Upper lobe of right lung (tissue), 1 donor: ENCODE data around the gene PIWIL1. TPM values are rescaled to one million over a fixed set of nuclear protein-coding genes. Genes with fewer than 3 reads are reported as not detected.

Experiments
- ATAC-seq: fragments of 200-7000 bp; cut with Tn5 transposase; one replicate; pipeline ENCODE4 v1.9.1; 2020; ENCODE audit warnings: mild to moderate bottlenecking, moderate library complexity
- DNase-seq: peaks from one replicate; pipeline ENCODE4 v3.0.0-alpha.2; 2020
- H3K27ac ChIP-seq: fragments of 200-600 bp; one replicate; pipeline ENCODE4 v1.8.0; 2022
- H3K27me3 ChIP-seq: fragments of 200-600 bp; one replicate; pipeline ENCODE4 v1.8.0; 2022; ENCODE audit warnings: mild to moderate bottlenecking
- H3K36me3 ChIP-seq: fragments of 200-600 bp; one replicate; pipeline ENCODE4 v1.8.0; 2022
- H3K4me1 ChIP-seq: fragments of 200-600 bp; one replicate; pipeline ENCODE4 v1.8.0; 2022
- H3K4me3 ChIP-seq: fragments of 200-600 bp; one replicate; pipeline ENCODE4 v1.8.0; 2022; ENCODE audit warnings: mild to moderate bottlenecking
- H3K9me3 ChIP-seq: fragments of 200-600 bp; one replicate; pipeline ENCODE4 v1.8.0; 2022
- intact Hi-C: fragments of 100-400 bp; cut with DNase I; formaldehyde crosslinking; loops from one replicate; pipeline ENCODE4 v1.11.0; 2022
- total RNA-seq: library from RNA; stranded (reverse); fragmentation: NEBNext Ultra II Directional; extraction: Animal tissue kit (Norgen Biotek cat#: 25700); gene quantifications from one replicate; pipeline ENCODE4 v1.2.1, GENCODE V29; 2021
- TF ChIP-seq, protein P1 (sequence below): fragments of 200-600 bp; IDR thresholded peaks from one replicate; pipeline ENCODE4 v1.8.0; 2022; ENCODE audit warnings: antibody characterized with exemption
- donor health status: DM: no; HTN: yes; CAD: no; lungs with severe emphysema.

The PIWIL1 gene
- total RNA-seq, 1 donor from 2014 or later, result not detected

GRCh38 chr12:130331146-130331545 is 6.5 kb upstream of the PIWIL1 start:
- intact Hi-C loops, result loop anchor here (5.0 kb wide), 1 partner anchor 284 kb away; no protein-coding TSS in a partner anchor
- TF ChIP-seq, protein P1, sequence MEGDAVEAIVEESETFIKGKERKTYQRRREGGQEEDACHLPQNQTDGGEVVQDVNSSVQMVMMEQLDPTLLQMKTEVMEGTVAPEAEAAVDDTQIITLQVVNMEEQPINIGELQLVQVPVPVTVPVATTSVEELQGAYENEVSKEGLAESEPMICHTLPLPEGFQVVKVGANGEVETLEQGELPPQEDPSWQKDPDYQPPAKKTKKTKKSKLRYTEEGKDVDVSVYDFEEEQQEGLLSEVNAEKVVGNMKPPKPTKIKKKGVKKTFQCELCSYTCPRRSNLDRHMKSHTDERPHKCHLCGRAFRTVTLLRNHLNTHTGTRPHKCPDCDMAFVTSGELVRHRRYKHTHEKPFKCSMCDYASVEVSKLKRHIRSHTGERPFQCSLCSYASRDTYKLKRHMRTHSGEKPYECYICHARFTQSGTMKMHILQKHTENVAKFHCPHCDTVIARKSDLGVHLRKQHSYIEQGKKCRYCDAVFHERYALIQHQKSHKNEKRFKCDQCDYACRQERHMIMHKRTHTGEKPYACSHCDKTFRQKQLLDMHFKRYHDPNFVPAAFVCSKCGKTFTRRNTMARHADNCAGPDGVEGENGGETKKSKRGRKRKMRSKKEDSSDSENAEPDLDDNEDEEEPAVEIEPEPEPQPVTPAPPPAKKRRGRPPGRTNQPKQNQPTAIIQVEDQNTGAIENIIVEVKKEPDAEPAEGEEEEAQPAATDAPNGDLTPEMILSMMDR, result no peak
- H3K27me3 ChIP-seq, result peaks cover 20% of the 10 kb centered on the region
- ATAC-seq (no peak), DNase-seq (no peak)
- no peak overlapping the region for H3K27ac ChIP-seq
- H3K36me3 ChIP-seq, result no peaks in the 10 kb centered on the region
- H3K9me3 ChIP-seq, result no peaks in the 10 kb centered on the region
- H3K4me1 ChIP-seq, result no peaks in the 10 kb centered on the region
- H3K4me3 ChIP-seq, result no peak overlapping the region

DNA sequence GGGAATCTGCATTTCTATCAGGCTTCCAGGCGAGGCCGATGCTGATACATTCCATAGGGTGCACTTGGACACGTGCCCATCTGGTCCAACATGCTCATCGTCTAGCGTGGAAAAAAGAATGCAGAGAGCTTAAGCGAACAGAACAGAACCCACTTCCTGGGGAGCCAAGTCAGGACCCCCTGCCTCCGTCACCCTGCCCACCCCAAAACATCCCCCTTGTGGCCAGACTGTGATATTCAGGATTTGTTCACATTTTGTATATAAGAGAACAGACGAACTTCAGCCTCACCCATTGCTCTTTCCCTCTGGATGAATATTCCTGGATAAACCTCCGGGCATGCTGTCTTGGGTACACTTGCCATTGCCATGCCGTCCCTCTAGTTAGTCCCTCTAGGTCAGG is 4.3 kb upstream of the PIWIL1 start:
- no peaks in the 10 kb centered on the region for H3K4me1 ChIP-seq
- no peak for DNase-seq
- no peaks in the 10 kb centered on the region for H3K9me3 ChIP-seq
- intact Hi-C loops, result loop anchor here (5.0 kb wide), 1 partner anchor 286 kb away; no protein-coding TSS in a partner anchor
- no peak overlapping the region for H3K4me3 ChIP-seq
- no peak overlapping the region for H3K27ac ChIP-seq
- no peak for ATAC-seq
- TF ChIP-seq, protein P1, result no peak
- H3K27me3 ChIP-seq, result peaks cover 14% of the 10 kb centered on the region
- H3K36me3 ChIP-seq, result no peaks in the 10 kb centered on the region

GRCh38 chr12:130334399-130334798 is 3.3 kb upstream of the PIWIL1 start:
- Histone ChIP-seq H3K36me3 (no peaks in the 10 kb centered on the region), H3K27me3 (peaks cover 22% of the 10 kb centered on the region), H3K27ac (no peak overlapping the region), H3K4me3 (no peak overlapping the region), H3K4me1 (peaks cover 3% of the 10 kb centered on the region), H3K9me3 (no peaks in the 10 kb centered on the region)
- intact Hi-C loops, result loop anchor here (5.0 kb wide), 1 partner anchor 287 kb away; no protein-coding TSS in a partner anchor
- no peak for ATAC-seq
- TF ChIP-seq, protein P1, result no peak
- DNase-seq, result no peak

DNA sequence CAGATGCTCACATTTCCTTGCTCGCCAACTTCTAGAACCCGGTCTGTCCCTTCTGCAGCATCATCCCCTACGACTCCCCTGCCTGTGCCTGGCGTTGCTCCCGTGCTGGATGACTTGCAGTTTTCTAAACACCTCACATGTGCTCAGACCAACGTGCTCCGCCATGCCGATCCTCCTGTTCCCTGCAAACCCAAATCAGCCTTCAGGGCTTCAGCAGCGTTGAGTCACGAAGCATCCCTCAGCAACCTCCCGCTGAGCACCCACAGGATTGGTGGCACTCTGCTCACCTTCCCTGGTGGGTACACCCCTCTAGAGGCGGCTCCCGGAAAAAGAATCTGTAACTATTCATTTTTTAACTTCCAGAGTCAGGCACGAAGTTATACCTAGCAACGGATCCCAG is 2.8 kb upstream of the PIWIL1 start:
- peaks cover 27% of the 10 kb centered on the region for H3K27me3 ChIP-seq
- no peak for ATAC-seq
- no peaks in the 10 kb centered on the region for H3K36me3 ChIP-seq
- H3K9me3 ChIP-seq, result no peaks in the 10 kb centered on the region
- no peak for DNase-seq
- TF ChIP-seq, protein P1, result no peak
- intact Hi-C loops, result loop anchor here (5.0 kb wide), 1 partner anchor 288 kb away; no protein-coding TSS in a partner anchor
- H3K4me3 ChIP-seq, result no peak overlapping the region
- peaks cover 8% of the 10 kb centered on the region for H3K4me1 ChIP-seq
- no peak overlapping the region for H3K27ac ChIP-seq

DNA sequence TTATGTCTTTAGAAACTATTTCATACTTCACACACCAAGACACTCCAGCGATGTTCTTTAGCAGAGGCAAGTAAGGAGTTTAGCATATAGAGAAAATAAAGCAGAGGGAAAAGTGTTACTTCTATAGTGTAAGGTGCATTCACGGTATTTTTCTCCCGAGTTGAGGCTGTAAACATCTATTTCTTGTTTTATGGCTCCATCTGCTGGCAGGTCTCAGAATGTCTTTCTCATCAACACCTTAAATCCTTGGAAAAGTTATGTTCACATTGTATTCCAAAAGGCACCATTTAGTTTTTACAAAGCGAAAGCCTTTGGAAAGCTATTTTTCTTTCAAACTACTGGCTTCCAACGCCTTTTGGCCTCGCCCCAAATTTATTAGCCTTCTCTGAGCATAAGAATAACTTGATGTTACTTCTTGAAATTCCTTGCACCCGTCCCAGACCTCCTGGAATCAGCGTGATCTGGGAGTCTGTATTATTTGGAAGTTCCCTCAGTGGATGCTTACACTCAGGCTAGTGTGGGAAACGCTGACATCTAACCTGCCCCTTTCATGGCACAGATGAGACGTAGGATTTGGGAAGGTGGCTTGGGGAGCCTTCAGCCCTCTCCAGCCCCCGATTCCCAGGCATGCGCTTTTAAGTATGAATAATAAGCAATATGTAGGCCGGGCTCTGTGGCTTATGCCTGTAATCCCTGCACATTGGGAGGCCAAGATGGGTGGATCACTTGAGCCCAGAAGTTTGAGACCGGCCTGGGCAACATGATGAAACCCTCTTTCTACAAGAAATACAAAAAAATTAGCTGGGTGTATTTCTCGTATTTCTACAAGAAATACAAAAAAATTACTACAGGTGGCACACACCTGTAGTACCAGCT is 1.9 kb upstream of the PIWIL1 start:
- Histone ChIP-seq H3K27me3 (peaks cover 29% of the 10 kb centered on the region), H3K4me3 (no peak overlapping the region), H3K27ac (no peak overlapping the region), H3K4me1 (peaks cover 10% of the 10 kb centered on the region), H3K9me3 (no peaks in the 10 kb centered on the region), H3K36me3 (no peaks in the 10 kb centered on the region)
- DNase-seq (no peak), ATAC-seq (no peak)
- TF ChIP-seq, protein P1, result peak; percentile 74
- intact Hi-C loops, result no loop called here
